Right hindlimb (tissue), 1 donor: ENCODE measurements around the gene POLG.

Experiments used
- DNase-seq: peaks from one replicate; pipeline ENCODE4 v3.0.0-alpha.2; 2018

The POLG gene

DNA sequence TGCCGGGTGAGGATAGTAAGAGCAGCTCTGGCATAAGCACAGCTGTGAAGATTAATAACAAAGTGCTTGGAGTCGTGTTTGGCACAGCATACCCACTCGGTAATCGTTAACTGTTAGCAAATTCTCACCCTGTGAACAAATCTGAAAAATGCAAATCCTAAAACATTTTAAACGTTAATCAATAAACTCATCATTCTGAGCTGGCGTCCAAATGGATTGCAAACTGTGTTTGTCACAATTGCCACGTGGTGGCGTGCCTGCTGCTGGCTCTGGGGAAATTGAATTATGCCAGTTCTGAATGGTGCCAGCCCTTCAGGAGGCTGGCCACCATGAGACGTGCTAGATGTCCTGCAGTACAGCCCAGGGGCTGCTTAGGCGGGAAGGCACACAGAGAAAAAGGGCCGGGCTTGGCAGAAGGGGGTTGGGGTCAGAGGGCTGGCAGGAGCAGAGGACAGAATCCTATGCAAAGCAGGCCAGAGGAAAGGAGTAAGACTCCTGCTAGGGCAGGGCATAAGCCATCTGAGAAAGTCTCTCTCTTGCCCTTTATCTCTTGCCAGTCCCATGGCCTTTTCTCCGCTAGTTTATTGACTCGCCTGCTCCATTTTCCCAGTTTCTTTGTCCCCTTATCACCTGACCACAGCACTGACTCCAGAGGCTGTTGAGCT is 22.1 kb upstream of the POLG start:
- DNase-seq, result no peak

DNA sequence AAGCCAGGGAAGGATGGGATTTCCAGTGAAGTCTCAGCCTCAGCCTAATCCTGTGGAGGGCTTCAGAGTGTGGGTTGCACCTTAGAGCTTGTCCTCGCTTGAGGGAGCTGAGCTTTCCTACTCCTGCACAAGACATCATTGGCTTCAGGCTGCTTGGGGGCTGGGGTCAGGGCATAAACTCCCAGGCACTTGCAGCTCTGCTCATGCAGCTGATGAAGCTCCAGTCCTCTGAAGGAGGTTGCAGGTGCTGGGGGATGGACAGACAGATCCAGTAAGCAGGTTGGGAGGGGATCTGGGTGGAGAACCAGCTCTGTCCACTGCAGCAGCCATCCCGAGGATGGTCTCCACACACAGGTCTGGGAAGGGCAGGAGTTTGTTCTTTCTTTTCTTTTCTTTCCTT is 19.4 kb upstream of the POLG start:
- DNase-seq, result no peak

DNA sequence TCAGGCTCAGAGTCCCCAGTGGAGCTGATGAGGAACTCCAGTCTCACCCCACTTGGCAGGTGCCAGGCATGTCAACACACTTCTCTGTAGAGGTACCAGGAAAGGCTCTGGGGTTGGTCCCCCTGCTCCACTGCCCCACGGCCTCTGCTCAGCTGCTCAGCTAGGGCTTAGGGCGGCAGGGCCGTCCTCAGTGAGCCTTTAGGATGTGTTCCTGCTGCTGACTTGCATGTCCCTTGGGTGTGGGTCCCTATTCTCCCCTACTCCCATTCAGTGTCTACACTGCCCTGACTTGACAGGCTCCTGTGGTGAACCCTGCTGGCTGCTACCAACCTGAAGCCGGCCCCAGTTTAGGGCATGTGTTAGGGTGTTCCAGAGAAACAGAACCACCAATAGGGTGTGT is 17.9 kb upstream of the POLG start:
- DNase-seq, result no peak

DNA sequence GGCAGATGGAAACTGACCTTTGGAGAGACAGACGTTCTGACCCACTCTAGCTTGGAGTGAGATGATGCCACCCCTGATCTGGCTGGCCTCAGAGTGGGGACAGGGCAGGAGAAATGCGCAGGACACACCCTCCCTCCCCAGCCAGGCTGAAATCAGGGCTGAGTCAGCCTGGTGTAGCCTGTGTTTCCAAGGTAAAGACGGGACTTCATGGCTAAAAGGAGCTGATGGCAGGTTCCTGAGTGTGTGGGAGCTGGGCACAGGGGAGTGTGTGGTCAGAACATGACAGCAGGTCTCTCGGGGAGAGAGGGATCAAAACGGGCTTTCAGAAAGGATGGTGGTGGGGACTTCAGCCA is 14.6 kb upstream of the POLG start:
- no peak for DNase-seq

DNA sequence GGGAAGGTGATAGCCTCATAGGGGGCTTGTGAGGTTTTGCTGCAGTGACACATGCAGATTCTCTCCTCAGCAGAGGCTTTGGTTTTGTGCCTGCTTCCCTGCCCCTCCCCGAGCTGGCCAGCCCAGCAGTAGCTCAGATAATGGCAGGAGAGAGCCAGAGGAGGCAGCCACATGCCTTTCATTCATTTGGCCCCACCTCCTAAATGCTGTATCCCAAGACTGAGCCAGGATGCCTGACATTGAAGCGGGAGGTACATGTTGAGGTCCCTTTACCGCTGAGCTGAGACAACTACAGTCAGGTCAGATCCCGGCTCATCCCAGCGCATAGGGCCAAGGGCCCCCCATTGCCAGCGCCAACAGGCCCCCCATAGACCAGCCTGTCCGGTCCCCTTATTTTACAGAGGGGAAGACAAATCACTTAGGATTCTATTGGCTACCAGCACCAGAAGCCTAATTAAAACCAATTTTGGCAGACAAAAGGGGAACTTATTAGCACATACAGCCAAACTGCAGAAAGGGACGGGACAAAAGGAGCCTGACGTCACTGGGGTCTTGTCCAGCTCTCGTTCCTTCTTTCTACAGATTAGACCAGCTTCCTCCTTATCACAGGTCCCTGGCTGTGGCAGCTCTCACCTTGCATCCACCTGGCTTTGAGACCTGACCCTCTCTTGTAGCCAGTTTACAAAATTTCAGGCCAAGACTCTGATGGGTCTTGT is 12.1 kb upstream of the POLG start:
- no peak for DNase-seq

DNA sequence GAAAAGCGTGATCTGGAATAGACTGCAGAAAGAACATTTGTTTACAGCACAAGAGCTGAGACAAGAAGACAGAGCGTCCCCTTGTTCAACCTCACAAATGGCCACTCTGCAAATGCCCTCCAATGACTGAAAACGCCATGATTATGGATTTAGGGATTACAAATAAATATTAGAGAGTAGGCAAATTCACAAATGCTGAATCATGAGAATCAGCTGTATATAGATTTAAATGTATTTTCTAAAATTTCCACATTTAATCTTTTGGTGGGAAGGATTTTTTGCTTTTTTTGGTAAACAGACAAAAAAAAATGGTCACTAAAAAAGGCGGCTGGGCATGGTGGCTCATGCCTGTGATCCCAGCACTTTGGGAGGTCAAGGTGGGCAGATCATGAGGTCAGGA is 10.6 kb upstream of the POLG start:
- no peak for DNase-seq

DNA sequence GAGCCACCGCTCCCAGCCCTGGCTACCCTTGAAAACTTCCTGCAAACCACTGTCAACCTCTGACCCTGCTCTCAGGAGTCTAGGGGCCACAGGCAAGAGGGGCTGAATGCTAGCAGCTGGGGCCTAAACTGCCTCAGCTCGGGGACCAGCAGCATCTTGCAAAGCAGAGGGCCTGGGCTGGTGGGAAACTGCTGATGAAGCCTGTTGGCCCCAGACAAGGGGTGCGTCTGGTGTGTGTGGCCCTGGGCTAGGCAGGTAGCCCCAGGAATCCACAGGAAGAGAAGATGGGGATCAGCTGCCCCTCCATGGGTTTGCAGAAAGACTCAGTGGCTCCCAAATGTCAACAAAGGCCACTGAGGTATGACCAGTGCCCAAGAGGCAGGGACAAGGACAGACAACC is 8.2 kb upstream of the POLG start:
- no peak for DNase-seq

DNA sequence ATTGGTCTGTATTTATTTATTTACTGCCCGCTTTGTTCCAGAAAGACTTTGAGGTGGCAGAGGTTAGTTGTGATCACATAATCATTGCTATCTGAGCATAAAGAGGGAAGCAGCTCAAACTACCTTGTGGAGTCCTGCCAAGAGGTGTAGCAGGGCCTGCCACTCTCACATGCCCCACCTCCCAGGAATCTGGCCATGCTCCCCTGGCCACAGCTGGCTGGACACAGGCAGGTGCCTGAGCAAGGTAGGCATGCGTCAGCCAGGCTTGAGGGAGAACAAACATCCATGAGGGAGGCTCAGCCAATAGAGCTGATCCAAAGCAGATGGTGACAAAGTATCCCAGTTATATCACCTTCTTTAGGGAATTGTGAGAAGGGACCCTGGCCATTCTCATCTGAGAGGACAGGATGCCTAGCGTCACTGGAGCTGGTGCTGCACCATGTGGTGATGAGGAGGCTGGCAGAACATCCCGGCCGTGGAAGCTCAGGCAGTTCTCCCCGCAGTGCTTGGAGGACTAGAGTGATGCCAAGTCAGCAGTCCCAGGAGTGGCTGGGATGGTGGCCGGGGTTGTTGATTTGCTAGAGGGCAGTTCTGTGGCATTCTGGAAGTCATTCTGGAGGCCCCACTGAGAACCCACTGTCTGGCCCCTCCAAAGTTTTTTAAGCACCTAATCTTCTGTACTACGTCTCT is 6.8 kb upstream of the POLG start:
- no peak for DNase-seq

DNA sequence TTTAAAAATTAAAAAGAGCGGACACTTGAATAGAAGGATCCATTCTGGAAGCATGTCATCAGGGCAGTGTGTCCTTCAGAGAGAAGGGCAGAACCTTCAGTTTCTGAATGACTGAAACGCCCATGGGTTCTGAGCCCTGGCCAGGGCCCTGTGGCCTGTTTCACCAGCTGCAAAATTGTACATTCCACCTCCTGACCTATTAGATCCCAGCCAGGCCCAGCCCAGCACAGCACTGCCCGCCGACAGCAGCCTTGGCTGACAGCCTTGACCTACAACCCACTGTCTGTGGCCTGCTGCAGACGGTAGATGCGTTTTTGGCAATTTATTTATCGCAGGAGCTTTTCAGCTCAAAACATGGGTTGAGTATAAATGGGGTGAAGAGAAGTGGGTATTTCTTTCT is 5.9 kb upstream of the POLG start:
- DNase-seq, result no peak

DNA sequence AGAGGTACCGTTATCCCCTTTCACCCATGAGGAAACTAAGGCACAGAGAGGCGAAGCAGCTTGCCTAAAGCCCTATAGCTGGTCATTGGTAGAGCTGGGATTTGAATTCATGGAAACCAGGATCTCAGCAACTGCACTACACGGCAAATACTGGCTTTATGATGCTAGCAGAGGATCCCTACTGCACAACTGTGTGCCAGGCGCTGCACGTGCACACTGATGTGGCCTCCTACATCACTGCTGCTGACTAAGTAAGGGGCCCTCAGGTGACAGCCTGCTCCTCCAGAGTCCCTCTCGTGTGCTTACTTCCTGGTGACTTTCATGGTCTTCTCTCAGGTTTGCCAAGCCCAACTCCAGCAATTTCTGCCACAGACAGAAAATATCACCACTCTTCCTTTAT is 3.4 kb upstream of the POLG start:
- no peak for DNase-seq

DNA sequence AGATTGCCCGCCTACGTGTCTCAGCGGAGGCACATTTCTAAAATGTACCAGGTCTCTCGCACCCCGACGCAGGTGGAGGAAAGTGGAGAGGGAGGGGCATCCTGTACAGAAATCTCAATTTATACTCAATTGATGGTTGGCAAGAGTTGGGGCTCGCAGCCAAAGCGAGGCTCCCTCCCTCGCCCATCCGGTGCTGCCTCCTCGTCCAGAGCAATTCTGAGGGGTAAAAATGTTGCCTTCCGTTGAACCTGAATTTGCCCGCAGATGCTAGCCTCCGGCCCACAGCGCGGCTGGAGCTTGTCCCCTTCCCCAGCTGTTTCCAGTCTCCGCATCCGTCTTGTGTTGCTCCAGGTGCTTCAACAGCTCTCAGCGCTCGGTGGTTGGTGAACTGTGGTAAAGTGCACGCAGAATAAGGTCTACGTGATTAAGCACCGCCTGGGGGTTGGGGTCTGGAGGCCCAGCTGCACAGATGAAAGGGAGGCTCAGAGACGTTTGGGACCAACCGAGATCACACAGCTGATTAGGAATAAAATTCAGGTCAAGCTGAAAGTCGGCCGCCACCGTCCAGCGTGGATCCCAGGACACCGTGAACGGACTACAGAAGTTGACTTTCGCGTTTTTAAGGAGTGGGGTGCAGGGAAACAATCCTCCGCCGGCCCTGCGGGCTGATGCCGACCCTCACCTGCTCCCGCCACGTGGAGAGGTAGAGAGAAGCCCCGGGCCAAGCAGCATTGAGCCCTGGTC is 846 bp upstream of the POLG start:
- DNase-seq, result no peak

DNA sequence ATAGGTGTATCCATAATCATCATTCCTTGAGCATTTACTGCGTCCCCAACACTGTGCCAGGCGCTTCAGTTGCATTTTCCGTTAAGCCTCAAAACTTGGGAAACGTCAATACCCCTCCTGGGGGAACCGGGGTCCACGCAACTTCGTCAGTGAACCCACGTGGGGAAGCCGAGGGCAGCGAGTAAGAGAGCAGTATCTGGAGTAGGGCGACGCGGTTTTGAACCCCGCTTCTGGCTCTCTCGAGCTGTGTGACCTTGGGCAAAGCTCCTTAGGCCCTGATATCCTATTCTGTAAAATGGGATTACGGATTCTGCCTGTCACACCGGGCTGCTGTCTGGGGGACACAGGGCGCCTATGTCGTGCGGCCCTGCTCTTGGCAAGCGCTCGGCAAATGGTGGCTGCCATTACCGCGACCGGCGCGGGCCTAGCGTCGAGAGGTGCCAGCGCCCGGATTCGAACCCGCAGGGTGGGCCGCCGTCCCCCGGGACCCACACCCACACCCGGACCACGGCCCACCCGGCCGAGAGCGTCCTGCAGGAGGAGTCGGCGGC is 590 bp downstream of the POLG start:
- no peak for DNase-seq

DNA sequence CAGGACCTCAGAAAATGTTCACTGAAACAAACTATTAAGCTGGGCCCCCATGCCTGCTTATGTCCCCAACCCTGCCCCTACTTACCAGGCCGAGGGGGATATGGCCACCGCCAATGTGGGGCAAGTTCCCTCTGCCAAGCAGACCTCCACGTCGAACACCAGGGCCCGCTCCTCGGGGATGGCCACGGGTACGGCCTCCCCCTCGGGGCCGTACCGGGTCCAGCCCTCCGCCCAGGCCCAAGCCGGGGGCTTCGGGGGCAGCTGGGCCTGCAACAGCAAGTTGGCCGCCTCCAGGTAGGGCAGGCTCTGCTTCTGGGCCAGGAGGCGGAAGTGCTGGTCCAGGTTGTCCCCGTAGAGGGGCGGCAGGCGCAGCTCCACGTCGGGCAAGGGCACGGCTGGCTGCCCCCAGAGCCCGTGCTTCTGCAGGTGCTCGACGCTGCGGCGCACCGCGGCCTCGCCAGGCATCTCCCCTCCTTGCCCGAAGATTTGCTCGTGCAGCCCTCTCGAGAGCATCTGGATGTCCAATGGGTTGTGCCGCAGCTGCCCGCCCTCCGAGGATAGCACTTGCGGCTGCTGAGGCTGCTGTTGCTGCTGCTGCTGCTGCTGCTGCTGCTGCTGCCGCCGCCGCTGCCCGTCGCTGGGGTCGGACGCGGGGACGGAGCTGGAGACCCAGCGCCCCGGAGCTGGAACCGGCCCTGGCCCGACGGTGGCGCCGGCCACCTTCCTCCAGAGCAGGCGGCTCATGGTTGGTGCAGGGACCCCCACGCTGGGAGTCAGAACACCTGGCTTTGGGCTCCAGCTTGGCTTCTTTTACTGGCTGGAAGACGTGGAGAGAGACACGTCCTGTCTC is 1.4 kb downstream of the POLG start:
- no peak for DNase-seq

DNA sequence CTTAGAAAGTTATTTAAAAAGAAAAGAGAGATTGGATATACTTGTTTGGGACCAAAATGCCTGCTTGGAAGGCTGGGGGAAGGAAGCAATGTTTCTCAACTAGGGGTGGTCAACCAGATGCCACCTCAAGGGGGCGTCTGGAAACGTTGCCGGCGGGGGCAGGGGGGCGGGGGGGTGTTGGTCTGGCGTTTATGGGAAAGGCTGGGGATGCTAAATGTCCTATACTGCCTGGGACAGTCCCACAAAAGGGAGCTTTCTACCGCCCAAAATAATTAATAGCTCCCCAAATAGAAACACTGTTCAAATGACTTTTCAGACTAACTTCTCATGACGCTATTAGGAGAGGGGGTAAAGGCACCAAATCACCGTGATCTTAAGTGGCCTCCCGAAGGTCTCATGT is 2.2 kb downstream of the POLG start:
- DNase-seq, result no peak

DNA sequence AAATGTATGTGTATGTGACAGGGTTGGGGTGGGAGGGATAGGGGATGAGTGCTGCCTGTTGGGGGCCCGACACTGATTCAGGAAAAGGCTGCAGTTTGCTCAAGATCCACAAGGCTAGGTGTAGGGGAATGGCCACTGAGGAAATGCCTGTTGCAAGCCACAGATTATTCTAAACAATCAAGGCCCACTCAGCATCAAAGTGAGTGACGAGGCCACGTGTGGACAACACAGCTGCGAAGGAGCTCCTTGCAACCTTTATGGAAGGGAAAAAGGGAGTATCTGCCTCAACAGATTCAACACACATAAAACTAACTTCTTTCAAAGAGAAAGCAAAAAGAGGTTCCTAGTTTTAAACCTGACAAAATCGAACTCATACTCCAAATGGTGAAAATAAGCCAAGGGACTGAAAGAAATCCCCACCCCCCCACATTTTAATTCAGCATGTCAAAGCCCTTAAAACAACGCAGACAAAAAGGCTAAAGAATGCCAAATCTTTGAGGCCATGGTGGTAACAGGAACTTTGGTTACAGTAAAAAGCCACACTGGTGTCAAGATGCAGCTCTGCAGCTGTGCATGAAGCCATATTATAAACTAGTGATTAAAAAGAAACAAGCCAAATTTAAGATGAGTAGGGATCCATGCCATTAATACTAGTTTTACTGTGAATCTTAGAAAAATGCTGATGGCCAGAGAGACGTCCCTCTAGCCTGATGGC is 3.6 kb downstream of the POLG start:
- DNase-seq, result no peak

DNA sequence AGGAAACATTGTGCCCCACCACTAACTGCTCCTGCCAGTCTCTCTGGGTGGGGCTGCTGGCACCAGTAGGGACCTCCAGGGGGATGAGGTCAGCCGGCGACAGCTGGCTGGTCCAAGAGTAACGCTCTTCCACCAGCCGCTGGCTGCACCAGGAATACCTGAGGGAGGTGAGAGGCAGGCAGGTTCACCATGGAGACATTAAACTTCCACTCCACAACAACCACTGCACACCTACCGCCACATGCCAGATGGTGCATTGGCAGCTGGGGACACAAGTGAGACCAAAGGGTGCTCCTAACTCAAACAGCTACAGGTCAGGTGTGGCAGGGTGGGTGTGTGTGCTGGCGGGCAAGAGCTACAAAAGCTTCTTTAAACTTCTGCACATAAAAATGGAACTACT is 4.5 kb downstream of the POLG start:
- DNase-seq, result no peak

DNA sequence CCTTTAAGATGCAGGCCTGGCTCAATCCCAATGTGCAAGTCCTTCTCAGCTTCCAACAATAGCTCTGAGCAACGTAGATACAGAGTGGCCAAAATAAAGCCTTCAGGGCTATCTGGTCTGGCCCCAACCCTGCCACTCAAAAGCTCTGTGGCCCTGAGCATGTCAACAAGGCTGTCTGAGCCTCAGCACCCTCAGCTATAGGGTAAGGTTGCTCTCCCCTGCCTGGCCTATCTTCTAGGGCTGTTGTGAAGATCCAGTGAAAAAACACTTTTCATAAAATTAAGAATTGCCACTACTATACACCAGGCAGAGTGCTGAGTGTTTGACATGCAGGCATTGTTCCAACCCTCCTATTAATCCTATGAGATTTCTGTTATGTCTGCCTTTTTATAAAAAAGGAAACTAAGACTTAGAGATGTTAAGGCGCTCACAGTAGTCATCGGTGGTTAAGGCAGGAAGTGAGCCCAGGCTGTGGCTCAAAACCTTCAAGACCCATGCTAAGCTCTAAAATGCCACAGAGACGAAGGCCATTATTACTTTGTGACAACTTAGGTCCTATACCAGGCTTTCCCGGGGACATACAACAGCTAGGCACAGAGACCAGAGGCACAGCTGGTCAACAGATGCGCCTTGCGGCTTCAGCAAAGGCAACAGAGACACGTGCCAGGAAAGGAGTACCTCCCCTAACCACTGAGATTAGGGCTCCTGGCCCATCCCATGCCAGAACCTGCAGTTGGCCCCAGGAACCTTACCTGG is 5.1 kb downstream of the POLG start:
- DNase-seq, result no peak

DNA sequence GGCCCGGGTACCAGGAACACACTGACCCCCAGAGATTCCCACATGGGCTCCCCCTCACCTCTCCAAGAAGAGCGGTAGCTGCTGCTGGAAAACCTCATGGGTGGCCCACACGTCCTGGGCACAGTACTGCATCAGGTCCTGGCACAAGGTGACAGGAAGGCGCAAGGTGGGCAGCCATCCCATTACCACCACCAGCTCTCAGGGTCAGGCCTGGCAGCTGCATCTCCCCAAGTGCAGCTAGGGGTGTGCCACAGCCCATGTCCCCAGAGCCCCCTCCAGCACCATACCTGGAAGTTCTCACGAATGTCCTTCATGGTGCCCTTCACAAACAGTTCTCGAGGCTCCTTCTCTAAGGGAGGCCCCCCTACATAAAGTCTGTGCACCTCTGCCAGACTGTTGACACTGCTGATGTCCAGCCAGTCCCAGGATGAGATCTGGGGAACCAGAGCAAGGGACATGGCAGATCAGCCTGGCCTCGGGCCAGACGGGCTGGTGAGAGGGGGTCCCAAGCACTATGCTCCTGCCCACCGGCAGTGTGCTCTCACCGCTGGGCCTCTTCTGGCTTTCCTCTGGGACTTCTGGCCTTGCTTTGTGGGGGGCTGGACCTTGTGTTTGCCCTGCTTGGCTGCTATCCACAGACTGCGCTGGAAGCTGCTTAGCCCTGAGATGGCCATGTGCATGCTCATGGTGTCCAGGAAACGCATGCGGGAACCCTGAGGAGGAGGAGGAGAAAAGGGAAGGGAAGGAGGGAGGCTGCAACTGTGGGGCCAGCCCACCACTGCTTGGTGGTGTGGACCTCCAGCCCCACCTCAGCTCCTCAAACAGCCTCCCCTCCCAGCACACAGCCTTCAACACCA is 6.0 kb downstream of the POLG start:
- no peak for DNase-seq

DNA sequence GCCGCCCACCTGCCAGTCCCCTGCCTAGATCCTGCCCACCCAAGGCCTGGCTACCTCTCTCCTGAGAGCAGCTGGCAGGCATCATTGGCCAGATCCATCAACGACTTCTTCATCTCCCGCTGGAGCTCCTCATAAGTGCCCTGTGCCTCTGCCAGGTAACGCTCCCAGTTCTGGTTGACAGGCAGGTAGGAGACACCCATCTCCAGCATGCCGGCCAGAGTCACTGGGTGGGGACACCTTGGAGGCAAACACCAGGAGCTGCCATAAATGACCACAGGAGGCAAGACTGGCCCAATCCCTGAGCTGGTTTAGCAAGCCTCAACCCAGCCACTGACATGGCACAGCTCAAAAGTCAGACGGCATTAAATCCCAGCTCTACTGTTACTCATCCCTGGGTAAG is 7.5 kb downstream of the POLG start:
- DNase-seq, result no peak

DNA sequence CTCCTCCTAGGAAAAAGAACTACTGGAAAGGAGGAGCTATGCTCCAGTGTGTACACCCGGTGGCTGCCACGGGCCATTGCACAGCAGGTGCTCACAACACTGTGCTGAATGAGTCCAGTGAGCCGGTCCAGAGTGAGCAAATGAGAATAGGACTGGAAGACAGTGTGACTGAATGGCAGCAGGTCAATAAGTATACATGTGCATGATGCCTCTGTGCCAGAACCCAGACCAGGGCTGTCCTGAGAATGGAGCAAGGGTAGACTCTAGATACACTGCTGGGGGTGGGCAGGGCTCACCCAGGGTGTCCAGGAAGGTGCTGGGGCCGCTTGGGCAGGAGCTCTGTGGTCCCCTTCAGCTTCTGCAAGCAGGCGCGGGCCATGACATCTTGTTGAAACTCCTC is 8.3 kb downstream of the POLG start:
- DNase-seq, result no peak
